Tongue (tissue), 2 donors: ENCODE measurements around the gene ANKRD2. TPM values are rescaled to one million over a fixed set of nuclear protein-coding genes. Genes with fewer than 3 reads are reported as not detected.
A peak's percentile ranks its signal among the peaks of the same experiment; 100 is the strongest.
"Not testable (repeated sequence)": the region's sequence is repeated elsewhere in the genome, so short reads cannot be mapped to it uniquely, and the experiment has no call there.

ENCODE experiments used
- DNase-seq: peaks from one replicate; pipeline ENCODE4 v3.0.0-alpha.2; 2015
- total RNA-seq: library from RNA; depleted of rRNA; stranded (reverse); fragments of >200 nt; gene quantifications from one replicate; pipeline ENCODE4 v1.2.3, GENCODE V29; 2014

ANKRD2 gene
- total RNA-seq, 1 donor from 2014 or later = 29.7 TPM

DNA sequence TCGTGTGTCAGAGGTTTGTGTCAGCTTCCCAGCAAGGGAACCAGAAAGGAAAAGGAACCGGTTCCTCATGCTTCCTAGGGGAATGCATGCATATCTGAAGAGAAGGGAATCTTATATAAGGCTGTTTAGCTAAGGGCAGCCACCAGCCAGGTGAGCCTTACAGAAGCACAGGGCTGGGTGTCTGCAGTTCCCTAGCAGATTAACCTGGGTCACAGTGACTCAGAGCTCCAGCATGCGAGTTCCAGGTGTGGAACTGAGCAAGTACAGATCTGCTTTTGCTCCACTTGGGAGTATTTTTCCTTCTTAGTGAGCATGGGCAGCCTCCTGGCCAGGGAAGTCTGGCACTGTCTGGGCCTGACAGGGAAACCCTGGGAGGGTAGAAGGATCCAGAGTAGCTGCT lies 957 bp upstream of the ANKRD2 start:
- DNase-seq = no peak

DNA sequence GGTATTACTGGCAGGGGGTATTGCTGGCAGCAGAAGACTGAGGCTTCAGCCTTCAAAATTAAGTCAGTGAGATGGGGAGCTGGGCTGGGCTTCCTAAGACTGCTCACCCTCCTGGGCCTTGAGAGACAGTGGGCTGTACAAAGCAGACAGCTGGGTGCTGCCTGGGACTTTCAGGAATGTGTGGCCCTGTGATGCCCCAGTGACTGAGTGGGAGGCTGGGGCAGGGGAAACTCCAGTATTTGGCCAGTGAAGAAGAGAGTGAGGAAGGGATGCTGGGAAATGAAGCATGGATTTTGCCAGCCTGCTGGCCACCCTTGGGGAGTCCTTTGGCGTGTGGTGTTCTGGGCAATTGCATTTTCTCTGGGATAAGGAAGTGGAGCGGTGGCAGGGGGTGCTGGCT lies 442 bp downstream of the ANKRD2 start:
- DNase-seq = no peak

DNA sequence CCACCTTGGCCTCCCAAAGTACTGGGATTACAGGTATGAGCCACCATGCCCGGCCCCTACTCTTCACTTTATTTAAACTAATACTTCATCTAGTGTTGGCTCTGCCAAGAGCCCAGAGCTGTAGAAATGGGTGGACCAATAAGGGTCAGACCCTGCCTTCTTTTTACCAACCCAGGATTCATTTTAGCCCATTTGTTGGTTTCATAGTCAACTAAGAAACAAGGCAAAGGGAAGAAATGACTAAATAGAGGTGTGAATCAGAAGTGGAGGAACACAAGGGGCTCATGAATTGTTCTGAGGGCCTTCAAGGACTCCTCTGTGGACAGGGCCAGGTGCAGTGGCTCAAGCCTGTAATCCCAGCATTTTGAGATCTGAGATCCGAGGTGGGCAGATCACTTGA lies 1.1 kb downstream of the ANKRD2 start:
- DNase-seq = no peak

DNA sequence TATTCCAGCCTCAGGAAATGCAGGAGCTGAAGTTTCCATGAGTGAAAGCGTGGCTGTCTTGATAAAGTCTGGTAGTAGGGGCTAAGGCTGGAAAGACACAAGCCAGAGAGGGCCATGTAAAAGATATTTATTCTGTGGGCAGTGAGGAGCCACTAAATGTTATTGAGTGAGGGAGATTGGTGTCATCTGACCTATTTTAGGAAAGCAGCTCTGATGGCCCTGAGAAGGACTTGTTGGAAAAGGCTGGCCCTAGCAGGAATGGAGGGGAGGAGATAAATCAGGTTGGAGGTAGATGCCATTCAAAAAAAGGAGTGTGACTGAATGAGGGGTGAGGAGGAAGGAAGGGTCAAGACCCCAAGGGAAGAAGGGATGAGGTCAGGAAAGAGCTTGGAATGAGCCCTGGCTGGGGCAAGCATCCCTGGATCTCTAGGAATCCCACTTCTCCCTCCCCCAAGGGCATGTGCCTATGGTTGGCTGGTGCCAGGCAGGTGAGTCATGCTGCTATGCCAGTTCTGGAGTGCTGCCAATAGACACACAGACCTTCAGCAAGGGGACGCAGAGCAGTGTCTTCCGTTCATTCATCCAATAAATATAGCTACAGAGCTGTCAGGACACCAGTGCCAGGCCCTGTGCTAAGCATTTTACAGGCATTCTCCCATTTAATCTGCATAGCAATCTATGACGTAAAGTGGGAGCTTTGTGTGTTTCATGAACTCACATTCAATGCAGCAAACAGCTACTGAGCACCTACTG lies 2.0 kb downstream of the ANKRD2 start:
- DNase-seq = peak; percentile 81

DNA sequence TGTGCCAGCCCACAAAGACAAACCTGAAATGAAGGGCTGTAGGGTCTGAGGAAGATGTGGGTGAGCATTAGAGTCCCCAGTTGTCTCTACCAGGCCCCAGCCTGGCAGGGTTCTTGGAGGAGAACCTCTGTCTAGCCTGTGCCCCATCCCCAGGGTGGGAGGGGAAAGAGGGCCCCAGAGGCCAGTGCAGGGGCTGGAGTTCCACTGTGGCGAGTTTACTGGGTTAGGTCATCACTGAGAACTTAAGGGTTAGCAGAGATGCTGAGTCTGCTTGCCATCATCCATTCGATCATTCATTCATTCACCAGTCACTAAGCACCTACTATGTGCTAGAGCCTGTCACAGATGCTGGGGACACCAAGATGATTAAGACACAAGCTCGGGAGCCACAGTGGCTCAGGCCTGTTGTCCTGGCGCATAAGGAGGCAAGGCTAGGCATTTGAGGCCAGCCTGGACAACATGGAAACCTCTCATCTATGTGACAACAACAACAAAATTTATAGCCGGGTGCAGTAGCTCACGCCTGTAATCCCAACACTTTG lies 2.6 kb downstream of the ANKRD2 start:
- no peak for DNase-seq

DNA sequence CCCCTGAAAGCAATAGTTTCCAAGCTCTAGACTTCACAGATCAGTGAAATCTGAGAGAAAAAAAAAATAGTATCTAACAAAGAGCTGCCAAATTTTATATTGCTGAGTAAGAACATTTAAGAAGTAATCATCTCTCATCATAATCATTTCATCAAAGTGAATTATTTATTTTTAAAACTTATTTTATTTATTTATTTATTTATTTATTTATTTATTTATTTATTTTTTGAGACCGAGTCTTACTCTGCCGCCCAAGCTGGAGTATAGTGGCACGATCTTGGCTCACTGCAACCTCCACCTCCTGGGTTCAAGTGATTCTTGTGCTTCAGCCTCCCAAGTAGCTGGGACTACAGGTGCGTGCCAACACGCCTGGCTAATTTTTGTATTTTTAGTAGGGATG lies 3.9 kb downstream of the ANKRD2 start:
- DNase-seq = not testable (repeated sequence)

DNA sequence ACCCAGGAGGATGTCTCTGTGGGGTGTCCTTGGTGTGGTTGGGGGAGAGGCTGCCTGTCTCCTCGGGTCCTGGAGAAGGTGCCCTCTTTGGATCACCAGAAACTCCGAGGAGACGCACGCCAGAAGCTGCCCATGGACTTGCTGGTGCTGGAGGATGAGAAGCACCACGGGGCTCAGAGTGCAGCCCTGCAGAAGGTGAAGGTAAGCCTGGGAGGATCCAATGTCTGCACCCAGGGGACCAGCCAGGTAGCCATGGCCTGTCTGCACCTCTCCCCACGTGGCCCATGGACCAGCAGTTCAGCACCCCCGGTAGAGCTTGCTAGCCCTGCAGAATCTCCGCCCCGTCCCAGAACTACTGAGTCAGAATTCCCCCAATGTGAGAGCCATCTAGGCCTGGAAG lies 5.1 kb downstream of the ANKRD2 start:
- no peak for DNase-seq

DNA sequence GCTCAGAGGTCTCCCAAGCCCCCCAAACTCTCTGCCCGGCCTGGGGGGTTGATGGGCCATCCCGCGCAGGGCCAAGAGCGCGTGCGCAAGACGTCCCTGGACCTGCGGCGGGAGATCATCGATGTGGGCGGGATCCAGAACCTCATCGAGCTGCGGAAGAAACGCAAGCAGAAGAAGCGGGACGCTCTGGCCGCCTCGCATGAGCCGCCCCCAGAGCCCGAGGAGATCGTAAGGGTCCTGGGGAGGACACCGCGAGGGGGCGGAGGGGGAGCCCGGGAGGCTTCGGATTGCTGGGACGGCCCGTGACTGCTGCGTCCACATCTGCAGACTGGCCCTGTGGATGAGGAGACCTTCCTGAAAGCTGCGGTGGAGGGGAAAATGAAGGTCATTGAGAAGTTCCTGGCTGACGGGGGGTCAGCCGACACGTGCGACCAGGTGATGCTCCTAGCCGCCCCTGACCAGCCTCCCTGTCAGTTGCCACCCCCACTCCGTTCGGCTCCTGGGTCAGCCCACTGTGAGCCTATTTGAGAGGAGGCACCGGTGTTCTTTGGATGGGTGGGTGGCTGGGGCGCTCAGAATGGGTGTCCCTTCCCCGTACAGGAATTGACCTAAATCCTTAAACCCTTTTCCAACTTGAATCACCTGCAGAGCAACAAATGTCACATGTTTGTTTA lies 5.7 kb downstream of the ANKRD2 start:
- no peak for DNase-seq

DNA sequence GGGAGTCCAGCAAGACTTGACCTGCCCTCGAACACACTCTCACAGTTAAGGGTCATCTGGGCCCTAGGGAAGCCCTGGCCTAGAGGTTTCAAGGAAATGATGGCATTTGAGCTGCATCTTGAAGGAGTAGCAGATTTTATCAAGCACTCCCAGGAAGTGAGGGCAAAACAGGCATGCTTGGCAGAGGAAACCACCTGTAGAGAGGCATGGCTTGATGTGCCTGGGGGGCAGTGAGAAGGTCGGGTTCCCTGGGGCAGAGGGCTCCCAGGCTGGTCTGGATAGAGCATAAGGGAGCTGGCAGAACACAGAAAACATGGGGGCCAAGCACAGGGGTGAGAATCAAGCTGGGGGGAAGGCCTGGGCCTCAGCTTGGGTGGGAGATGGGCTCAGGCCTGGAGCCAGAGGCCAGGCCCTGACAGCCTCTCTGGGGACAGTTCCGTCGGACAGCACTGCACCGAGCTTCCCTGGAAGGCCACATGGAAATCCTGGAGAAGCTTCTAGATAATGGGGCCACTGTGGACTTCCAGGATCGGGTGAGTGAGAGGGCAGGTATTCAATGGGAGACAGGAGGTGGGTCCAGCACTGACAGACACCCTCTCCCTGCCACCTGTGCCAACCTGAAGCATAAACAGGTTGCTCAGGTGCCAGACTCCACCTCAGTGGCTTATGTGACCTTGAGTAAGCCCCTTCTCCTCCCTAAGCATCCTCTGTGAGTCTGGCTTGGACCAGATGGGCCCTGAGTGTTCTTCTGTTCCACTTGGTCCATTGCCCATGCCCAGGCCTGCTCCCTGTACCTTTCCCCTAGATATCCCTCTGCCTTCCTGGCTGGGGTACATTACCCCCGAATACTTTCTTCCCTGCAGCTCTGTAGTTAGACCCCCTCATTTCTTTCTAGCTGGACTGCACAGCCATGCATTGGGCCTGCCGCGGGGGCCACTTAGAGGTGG lies 8.1 kb downstream of the ANKRD2 start:
- no peak for DNase-seq

DNA sequence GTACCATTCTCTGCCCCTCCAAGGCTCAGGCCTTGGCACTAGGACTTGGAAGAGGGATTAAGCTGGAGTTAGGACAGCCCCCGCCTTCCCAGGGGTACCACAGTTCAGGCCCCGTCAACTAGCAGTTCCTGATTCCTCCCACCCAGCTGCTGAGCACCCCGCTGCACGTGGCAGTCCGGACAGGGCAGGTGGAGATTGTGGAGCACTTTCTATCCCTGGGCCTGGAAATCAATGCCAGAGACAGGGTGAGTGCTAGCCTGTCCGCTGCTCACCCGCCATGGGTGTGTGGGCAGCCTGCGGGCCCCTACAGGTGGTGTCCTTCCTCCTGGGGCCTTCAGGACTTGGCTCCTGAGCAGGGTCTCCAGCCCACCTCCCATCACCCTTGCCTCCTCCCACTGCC lies 9.6 kb downstream of the ANKRD2 start:
- DNase-seq = no peak

DNA sequence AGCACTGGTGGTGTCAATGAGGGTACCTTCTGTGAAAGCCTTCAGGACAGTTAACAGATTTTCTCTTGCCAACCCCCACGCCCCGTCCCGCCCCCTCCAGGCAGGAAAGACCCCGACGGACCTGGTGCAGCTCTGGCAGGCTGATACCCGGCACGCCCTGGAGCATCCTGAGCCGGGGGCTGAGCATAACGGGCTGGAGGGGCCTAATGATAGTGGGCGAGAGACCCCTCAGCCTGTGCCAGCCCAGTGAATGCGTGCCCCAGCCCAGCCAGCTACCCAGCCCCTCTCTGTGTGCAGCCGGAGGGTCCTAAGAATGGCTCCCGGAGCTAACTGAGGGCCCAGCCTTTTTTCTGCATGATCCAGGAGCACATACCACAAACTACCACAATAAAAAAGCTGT lies 10.9 kb downstream of the ANKRD2 start:
- DNase-seq = no peak

DNA sequence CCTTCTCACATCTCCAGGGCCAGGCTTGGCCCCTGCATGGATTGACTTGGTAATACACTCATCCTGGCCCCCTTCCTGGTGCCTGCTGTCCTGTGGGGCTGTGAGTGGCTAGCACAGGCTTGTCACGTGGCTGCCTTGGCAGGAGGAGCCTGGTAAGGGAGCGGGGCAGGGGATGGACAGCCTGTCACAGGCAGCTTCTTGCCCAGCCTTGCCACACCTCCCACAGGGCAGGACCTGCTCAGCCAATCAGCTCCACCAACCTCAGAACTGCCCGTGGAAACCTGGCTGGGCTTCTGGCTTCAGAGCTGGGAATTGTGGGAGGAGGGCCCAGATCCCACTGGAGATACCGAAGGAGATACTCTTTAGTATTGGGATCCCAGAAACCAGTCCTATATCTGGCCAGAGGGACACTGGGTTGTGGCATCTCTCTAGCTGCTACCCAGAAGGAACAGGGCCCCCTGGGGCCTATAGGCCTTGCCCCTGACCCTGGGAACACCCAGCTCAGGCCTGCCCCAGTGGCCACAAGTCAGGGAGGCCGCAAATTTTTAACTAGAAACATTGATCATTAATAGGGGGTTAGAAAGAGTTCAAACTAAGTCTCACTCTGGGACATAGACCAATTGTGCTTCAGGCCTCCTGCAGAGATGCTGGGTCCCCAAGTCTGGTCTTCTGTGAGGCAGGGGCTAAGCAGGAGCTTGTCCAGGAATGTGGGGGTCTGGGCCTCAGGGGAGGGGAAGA lies 11.7 kb downstream of the ANKRD2 start, which contains the start of gene HOGA1:
Gene HOGA1 (plus strand): TSS at position 330 of the 738 bp plus-strand sequence. CDS start 315 bp downstream, at position 645.
- DNase-seq = peak; percentile 73

DNA sequence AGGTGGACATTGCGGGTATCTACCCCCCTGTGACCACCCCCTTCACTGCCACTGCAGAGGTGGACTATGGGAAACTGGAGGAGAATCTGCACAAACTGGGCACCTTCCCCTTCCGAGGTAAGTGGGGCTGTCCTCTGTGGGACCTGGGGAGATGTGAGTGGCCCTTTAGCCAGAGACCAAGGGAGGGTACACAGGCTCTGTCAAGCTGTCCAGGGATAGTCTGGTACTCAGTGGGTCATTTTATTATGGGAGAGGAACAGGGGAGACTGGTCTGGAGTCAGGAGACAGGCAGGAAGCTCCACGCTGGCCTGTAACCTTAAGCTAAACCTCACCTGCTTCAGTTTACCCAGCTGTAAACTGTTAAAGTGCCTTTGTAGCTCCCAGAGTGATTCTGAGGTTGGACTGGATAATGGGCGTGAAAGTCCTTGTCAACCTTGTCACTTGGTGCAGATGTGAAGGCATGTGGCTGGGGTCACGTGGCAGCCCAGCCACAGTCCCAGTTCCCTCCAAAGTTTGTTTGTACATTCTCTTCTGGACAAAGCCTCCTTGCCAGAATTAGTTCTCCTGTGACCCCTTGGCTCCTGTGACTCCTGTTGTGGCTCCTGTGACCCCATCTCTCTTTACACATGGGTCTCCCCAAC lies 12.3 kb downstream of the ANKRD2 start:
- DNase-seq = no peak

DNA sequence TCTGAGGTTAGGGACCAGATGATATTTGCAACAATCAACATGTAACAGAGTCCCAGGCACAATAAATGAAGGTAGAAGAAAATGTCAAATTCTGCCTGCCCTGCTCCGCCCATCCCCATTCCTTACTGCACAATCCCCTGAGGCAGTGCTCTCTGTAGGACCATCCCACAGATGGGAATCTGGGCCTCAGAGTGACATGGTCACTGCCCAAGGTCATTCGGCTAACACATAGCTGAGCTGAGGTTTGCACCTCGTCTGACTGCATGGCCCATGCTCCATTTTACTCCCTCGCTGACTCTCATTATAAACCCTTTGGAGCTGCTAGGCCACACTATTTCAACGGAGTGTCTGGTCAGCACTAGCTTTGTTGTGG lies 12.8 kb downstream of the ANKRD2 start:
- no peak for DNase-seq

DNA sequence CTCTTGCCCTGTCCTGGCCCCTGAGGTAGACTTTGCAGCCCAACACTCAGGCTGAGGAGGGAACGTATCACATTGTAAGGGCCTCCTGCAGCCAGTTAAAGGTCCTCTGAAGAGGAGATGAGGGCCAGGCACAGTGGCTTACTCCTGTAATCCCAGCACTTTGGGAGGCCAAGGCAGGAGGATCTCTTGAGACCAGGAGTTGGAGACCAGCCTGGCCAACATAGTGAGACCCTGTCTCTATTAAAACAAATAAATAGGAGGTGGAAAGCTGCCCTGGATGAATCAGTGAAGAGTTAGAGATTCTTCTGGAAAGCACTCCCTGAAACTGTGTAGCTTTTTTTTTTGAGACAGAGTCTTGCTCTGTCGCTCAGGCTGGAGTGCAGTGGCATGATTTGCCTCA lies 14.6 kb downstream of the ANKRD2 start:
- DNase-seq = no peak

DNA sequence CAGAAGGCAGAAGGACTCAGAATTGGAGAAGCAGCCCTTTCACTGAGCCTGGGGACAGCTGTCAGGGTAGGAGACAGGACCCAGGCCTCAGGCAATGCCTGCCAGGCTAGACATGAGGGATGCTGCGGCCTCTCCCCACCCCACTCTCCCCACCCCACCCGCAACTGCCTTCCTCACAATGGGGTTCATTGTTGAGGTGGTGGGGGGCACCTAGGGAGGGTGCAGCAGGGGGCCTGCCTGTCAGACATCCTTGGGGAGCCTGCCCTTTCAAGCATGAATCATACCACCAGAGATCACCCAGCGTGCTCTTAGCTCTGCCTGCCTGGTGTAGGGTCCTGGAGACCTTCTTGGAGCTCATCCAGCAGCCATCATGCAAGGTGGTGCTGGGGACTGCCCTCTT lies 16.9 kb downstream of the ANKRD2 start, which contains the start of gene C10orf62:
Gene C10orf62 (plus strand): TSS at position 243 of the 400 bp plus-strand sequence. CDS start 177 bp downstream, outside the sequence.
- DNase-seq = no peak

DNA sequence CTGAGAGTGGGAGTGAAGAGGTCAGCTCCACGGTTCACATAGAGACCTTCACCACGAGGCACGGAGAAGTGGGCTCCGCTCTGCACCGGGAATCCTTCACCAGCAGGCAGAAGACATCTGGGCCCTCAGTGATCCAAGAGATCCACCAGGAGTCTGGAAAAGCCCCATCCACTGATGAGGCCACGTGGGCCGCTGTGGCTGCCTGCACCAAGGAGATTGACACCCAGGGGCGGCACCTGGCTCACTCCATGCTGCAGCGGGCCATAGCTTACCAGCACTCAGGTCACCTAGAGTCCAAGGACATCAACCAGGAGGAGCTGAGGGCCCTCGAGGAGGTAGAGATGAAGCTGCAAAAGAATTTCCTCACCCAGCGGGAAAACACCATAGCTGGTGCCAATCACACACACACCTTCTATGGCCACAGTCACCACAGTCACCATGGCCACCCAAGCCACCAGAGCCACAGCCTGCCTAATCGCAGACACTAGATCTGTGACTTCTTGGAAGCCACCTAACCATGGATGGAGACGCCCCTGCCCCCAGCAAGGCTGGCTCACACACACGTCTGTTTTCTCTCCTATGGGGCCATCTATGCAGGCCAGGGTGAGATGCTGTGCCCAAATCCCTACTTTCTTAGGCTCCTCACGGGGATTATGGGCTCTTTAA lies 17.6 kb downstream of the ANKRD2 start:
- DNase-seq = no peak

DNA sequence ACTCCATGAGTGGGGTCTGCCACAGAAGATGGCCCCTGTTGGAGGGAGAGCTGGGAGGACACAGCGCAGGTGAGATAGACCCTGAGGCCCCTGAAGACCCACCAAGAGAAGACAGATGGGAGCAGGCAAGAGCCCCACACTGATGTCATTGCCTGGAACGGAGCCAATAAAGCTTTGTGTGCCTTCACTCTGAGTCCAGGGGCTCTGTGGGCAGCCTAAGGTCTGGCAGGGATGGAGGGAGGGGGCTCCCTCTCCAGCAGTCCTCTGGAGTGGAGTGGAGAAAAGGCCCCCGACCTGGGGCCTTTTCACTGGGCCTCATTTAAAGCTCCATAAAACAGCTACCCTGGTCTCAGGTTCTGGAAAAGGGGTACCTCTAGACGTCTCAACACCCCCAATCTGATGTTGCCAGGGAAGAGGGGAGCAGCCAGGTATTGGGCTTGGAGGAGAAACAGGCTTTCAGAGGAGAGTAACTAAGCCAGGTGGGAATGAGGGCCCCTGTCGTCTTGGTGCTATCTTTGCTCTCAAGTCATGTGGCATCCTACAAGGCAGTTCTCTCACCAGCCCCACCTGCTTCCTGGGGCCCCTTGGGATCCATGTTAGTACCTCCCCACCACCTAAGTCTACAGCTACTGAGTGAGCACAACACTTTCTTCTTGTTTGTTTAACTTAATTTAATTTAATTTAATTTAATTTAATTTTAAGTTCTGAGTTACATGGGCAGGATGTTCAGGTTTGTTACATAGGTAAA lies 18.3 kb downstream of the ANKRD2 start:
- DNase-seq = no peak

DNA sequence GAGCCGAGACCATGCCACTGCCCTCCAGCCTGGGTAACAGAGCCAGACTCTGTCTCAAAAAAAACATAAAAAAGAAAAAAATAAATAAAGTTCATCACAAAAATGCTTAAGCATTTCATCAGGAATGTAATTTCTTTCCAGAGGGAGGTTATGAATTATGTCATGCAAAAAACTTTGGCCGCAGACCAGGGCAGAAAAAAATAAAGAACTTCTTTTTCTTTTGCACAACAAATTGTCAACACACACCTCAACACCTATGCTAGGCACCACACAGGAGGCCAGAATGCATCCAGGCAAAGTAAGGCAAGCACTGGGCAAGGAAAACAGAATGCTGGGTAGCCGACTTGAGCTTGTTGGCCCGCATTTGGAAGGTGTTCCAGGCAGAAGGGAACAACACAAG lies 20.8 kb downstream of the ANKRD2 start:
- peak; percentile 50 for DNase-seq
